HG02571 (cell line): ENCODE data around the gene PCSK1.

ENCODE experiments used
- ATAC-seq: cut with Tn5 transposase; IDR thresholded peaks from one replicate; pipeline ENCODE4 v1.9.1; 2021; ENCODE audit warnings: mild to moderate bottlenecking, moderate library complexity; ENCODE audit not compliant: unreplicated experiment

PCSK1 gene

DNA sequence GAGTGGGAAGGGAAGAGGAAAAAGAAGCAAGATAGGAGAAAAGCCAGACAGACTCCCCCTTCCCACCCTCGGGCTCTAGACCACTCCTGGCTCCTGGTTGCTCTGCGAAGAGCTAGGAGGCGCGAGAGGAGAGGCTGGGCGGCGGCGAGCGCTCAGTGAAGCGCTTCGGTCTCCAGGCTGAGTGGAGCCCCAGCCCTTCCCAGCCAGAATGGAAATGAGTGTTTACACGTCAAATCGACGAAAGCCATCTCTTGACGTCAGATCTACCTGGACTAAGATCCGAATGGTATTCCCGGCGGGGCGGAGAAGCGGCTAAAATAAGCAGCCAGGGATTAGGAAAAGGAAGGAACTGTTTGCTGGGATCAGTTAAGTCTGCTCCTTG is at the start of gene PCSK1:
TSS of gene PCSK1 (minus strand) at position 183 of the 382 bp plus-strand sequence. CDS start 206 bp downstream, outside the sequence.
- no peak for ATAC-seq

- no peak for ATAC-seq
Measured at GRCh38 chr5:96481867-96482266, 48.8 kb upstream of the PCSK1 start.

DNA sequence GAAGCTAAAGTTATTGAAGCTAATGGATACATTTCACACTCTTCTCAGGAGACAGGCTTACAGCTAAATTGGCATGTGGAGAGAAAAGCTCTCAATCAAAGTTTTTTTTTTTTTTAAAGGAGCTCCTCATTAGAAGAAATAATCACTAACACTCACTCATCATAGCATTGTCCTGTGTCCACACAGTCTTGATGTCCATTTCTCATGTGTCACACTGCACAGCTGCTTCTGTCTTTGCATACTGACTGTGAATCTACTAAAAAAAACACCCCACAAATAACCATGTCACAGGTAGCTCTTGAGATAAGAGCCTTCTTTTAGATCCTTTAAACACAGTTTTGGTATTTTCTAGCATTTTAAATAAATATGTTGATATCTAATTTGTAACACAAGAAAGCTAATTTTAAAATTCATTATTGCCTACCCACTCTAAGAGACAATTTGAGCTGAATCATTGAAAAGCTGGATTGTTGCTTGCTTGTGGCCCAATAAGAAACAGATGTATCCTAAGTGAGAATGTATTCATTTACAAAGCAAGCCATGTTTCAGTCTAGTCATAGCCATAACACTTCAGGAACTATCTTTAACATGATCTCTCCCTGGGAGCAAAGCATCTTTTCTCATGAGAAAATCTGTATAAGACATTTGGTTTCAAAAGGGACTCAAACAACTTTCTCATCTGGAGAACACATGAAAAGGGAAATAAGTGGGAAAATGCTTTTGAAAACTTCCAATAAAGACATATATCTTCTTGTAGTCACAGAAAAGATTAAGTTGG is 48.1 kb upstream of the PCSK1 start:
- no peak for ATAC-seq

- no peak for ATAC-seq
Measured at GRCh38 chr5:96478983-96479382, 45.9 kb upstream of the PCSK1 start.

- ATAC-seq: no peak
Measured at GRCh38 chr5:96476654-96477053, 43.6 kb upstream of the PCSK1 start.

- no peak for ATAC-seq
Measured at GRCh38 chr5:96474073-96474472, 41.0 kb upstream of the PCSK1 start.

DNA sequence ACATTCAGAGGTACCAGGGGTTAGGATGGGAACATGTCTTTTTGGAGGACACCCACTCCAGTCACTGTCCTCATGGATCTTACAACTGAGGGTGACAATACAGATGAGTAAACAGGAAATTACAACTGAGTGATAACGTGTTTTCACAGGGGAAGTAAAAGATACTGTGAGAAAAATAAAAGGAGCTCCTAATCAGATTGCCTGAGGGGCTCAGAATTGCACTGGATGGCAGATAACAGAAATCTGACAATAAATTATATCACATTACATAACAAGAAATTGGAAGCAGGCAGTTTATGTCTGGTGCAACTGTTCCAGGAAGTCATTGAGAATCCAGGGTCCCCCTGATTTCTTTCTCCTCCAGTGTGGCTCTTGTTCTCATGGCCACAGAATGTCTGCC is 40.1 kb upstream of the PCSK1 start:
- ATAC-seq: no peak

DNA sequence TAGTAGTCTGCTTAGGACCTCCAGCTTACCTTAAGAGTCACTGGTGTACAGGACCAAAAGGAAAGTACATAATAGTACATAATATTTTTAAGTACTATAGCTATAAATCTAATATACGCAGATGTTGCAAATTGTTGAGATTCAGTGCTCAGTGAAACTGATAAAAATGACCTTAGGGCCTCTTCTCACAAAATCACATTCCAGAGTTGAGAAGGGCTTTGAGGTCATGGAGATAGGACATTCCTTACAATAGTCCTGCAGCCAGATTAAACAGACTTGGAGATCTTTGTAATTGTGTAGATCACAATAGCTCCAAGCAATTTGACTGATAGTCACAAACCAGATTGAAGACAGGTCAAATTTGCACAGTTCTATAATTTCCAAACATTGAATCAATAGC is 37.7 kb upstream of the PCSK1 start:
- no peak for ATAC-seq

DNA sequence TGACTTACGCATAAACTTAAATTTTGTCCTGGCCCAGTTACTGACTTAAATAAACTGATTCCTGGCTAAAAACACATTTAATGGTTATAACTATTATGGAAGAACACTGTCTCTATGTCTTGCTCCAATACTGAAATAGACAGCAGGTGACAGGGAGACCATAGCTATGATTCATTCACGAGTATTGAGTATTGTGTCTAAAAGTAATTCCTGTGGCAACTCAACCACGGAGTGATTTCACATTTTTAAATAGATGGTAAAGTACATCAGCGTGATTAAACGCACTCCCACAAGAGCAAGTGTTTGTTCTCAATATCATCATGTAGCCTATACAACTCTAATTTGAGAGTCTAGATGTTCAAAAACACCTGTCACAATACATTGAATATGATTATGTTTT is 35.9 kb upstream of the PCSK1 start:
- no peak for ATAC-seq

GRCh38 chr5:96463091-96463490 is 30.0 kb upstream of the PCSK1 start:
- ATAC-seq: no peak

- no peak for ATAC-seq
Measured at GRCh38 chr5:96459313-96460121, 26.5 kb upstream of the PCSK1 start.

GRCh38 chr5:96458176-96458575 is 25.1 kb upstream of the PCSK1 start:
- no peak for ATAC-seq

GRCh38 chr5:96455789-96456188 is 22.7 kb upstream of the PCSK1 start:
- ATAC-seq: no peak

DNA sequence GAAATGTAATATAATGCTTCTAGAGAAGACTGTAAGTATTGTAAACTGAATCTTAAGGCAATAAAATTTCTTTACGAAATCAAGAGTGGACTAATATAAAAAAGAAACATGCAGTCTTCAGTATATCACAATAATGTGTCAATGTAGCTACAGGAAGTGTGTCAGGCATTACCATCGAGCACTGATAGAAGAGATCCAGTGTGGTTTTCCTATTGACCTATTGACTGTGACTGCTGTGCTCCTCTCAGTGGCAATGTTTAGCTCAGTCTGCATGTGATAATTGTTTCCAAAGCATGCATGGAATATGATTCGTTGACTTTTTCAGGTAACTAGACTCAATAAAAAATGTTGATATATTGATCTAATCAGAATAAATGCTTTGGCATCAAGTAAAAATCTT is 20.3 kb upstream of the PCSK1 start:
- ATAC-seq: no peak

DNA sequence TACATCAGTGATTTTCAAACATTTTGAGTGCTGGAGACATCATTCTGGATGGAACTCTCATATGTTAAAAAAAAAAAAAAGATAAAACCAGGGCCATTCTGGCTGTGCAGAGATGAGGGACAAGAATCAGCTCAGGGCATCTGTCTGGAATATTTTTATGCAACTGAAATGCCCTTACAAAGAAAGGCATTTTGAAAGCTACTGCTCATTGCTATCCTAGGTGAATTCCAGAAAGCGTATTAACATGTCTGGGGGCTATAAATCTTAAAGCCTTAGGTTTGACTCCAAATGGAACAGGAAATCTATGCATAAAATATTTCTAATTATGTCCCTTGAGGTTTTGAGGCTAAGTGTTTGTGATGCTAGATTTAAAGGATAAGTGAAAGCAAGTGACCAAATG is 14.9 kb upstream of the PCSK1 start:
- no peak for ATAC-seq

DNA sequence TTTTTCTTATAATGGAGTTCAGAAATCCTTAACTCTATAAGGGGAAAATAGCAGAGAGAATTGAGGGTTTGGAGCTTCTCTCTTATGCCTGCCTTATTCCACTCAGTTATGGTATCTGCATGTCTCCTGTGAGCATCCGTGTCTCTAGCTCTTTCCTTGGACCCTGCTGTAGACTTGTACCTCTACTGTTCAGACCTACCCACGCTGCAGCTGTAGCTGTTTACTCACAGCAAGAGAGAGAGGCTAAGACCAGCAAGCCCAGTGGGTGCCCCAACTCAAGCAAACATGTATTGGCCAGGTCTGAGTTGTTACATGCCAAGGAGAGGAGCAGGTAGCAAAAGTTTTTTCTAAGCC is 7.1 kb upstream of the PCSK1 start:
- ATAC-seq: peak; percentile 16

GRCh38 chr5:96439477-96440184 is 6.6 kb upstream of the PCSK1 start:
- ATAC-seq: peak; percentile 91

DNA sequence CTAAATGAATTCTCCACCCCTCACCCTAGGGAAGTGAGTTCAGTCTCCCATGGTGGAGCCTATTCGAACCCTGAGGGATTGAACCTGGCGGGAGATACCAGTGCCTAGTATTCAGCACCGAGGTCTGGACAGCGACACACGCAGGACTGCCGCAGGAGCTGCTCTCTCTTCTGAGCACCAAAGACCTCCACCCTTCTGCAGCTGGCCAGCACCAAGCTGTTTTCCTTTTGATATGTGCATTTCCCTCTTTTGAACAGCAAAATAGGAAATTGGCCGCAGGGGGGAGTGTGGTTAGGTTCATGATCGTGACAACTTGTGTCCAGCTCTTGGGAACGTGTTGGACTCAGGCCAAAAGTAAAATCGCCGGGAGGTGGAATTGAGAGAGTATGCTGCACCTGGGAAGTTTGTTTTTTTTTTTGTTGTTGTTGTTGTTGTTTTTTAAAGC is 1.2 kb upstream of the PCSK1 start:
- no peak for ATAC-seq

- no peak for ATAC-seq
Measured at GRCh38 chr5:96432216-96433065, 607 bp downstream of the PCSK1 start.

DNA sequence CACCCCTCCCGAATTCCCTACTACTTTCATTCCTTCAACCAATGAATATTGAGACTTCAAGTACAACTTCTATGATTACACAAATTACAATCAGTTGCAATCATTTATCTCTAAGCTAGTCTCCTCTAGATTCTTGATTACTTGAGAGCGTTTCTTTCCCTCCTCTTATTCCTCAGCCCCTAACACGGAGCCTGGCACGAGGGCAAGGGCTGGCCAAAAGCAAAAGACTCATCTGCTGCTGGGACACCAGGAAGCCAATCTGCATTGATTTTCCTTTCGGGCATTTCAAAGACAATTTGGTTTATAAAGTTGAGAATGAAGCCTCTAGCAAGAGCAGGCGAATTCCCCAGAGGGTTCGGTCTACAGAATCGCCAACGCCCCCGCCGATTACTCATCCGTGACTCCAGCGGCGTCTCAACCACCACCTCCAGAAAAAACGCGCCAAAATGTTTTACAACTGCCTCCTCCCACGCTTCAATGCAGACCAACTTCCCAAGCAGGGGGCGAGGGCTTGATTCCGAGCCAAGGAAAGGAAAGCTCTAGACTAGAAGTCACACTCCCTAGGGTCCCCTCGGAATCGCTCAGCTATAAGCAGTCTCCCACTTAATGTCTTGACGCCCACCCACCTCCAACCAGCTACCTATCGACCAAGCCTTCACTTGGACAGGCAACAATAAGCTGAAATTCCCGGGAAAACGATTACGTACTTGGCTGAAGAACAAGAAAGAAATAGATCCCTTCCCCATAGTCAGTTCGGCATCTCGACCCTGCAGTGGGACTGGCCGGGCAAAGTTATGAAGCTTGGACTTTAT is 1.5 kb downstream of the PCSK1 start:
- ATAC-seq: no peak
